HCT116 (cell line): ENCODE measurements around the gene FAM184A. TPM values are rescaled to one million over a fixed set of nuclear protein-coding genes. Genes with fewer than 3 reads are reported as not detected.

ENCODE experiments used
- ATAC-seq: fragments of 200-7000 bp; cut with Tn5 transposase; 2 replicates; pipeline ENCODE4 v1.9.1; 2020; ENCODE audit warnings: mild to moderate bottlenecking, moderate library complexity
- BruUV-seq: library from RNA; stranded (reverse); fragments of 400-500 nt; replicated peaks from 2 replicates; lab custom pipeline; 2021; lab: Mats Ljungman, UMichigan
- CTCF ChIA-PET: fragments of 300-600 bp; sonication (Branson Sonifier 250); formaldehyde crosslinking; loops from one replicate; lab custom pipeline; 2021; ENCODE audit warnings: antibody characterized with exemption; lab: Charles Lee
- POLR2A ChIA-PET: fragments of 300-600, 350-600 bp; sonication (Branson Sonifier 250); formaldehyde crosslinking; loops from one replicate; lab custom pipeline; 2021; ENCODE audit warnings: antibody characterized with exemption; lab: Charles Lee
- RAD21 ChIA-PET, 2 experiments: fragments of 300-600 bp; sonication (Branson Sonifier 250); formaldehyde crosslinking; loops; one replicate each; lab custom pipeline; 2023; ENCODE audit warnings: low total read pairs in 2 of 2; ENCODE audit not compliant: uncharacterized antibody in 2 of 2, unreplicated experiment in 2 of 2, low non-redundant PET in 1 of 2; lab: Charles Lee
- DNase-seq: peaks from one replicate; pipeline ENCODE4 v3.0.0-alpha.2; 2010; ENCODE audit warnings: low read depth, low spot score
- H2AFZ ChIP-seq: fragments of 200-600 bp; shearing (Covaris generic), sonication (generic); 2 replicates; pipeline ENCODE4 v1.6.1; 2017; ENCODE audit warnings: low read depth, mixed run types, mixed read lengths, antibody characterized with exemption, low read length; ENCODE audit not compliant: poor library complexity, severe bottlenecking
- H3K27ac ChIP-seq: 2 replicates; pipeline ENCODE4 v1.5.1; 2012; ENCODE audit warnings: low read depth, low read length
- H3K27me3 ChIP-seq: fragments of 200-600 bp; sonication (generic); 2 replicates; pipeline ENCODE4 v1.6.1; 2016; ENCODE audit warnings: mixed run types, low read length, mixed read lengths; ENCODE audit not compliant: insufficient read depth
- H3K36me3 ChIP-seq, 2 experiments: fragments of 200-500 bp in 1 of 2; fragments of 200-600 bp in 1 of 2; sonication (Bioruptor generic) in 1 of 2; sonication (generic) in 1 of 2; 2 replicates each; pipeline versions ENCODE4 v1.5.1 to v1.6.1; 2014 to 2016; ENCODE audit warnings: low read length in 2 of 2, inconsistent platforms in 1 of 2, mixed read lengths in 1 of 2, mixed run types in 1 of 2; ENCODE audit not compliant: insufficient read depth in 2 of 2, control insufficient read depth in 1 of 2
- H3K4me1 ChIP-seq, 2 experiments: fragments of 200-600 bp in 1 of 2; sonication (generic) in 1 of 2; 2 replicates each; pipeline versions ENCODE4 v1.5.1 to v1.6.1; 2012 to 2017; ENCODE audit warnings: low read length in 2 of 2, inconsistent platforms in 1 of 2, mild to moderate bottlenecking in 1 of 2, mixed read lengths in 1 of 2, mixed run types in 1 of 2, moderate library complexity in 1 of 2; ENCODE audit not compliant: insufficient read depth in 2 of 2, control insufficient read depth in 1 of 2
- H3K4me2 ChIP-seq: fragments of 200-600 bp; sonication (generic); 2 replicates; pipeline ENCODE4 v1.6.1; 2017; ENCODE audit warnings: mixed run types, low read length, mixed read lengths
- H3K4me3 ChIP-seq, 2 experiments: fragments of 200-600 bp in 1 of 2; sonication (generic) in 1 of 2; replicated peaks in 1 of 2; 2 replicates each; pipeline ENCODE4 v1.5.1; 2011 to 2016; ENCODE audit warnings: low read length in 2 of 2, control low read depth in 1 of 2, low read depth in 1 of 2, mild to moderate bottlenecking in 1 of 2, mixed read lengths in 1 of 2, mixed run types in 1 of 2
- H3K79me2 ChIP-seq: fragments of 200-600 bp; sonication (generic); 2 replicates; pipeline ENCODE4 v1.6.1; 2017; ENCODE audit warnings: mild to moderate bottlenecking, mixed run types, low read length, moderate library complexity, mixed read lengths; ENCODE audit not compliant: insufficient read depth
- H3K9ac ChIP-seq: fragments of 200-600 bp; sonication (generic); 2 replicates; pipeline ENCODE4 v1.6.1; 2016; ENCODE audit warnings: low read length, mixed read lengths
- H3K9me2 ChIP-seq: fragments of 200-600 bp; sonication (generic), shearing (Covaris generic); 2 replicates; pipeline ENCODE4 v1.6.1; 2017; ENCODE audit warnings: mixed run types, mild to moderate bottlenecking, moderate library complexity; ENCODE audit not compliant: insufficient read depth
- H3K9me3 ChIP-seq, 2 experiments: fragments of 200-500 bp in 1 of 2; fragments of 200-600 bp in 1 of 2; sonication (Bioruptor generic) in 1 of 2; sonication (generic) in 1 of 2; 2 replicates each; pipeline ENCODE4 v1.6.1; 2014 to 2017; ENCODE audit warnings: low read length in 2 of 2, mixed read lengths in 2 of 2, inconsistent platforms in 1 of 2, low read depth in 1 of 2, mild to moderate bottlenecking in 1 of 2, mixed run types in 1 of 2, moderate library complexity in 1 of 2; ENCODE audit not compliant: control insufficient read depth in 1 of 2, insufficient read depth in 1 of 2
- H4K20me1 ChIP-seq: fragments of 200-600 bp; sonication (generic), shearing (Covaris generic); 2 replicates; pipeline ENCODE4 v1.6.1; 2017; ENCODE audit warnings: mixed run types, mild to moderate bottlenecking, moderate library complexity; ENCODE audit not compliant: insufficient read depth
- CBX3 ChIP-seq: IDR thresholded peaks from 2 replicates; pipeline ENCODE4 v1.6.1; 2012; ENCODE audit warnings: low read depth
- CEBPB ChIP-seq: IDR thresholded peaks from 2 replicates; pipeline ENCODE4 v1.6.1; 2012; ENCODE audit warnings: low read depth
- EGR1 ChIP-seq: IDR thresholded peaks from 2 replicates; pipeline ENCODE4 v1.6.1; 2012; ENCODE audit warnings: low read depth
- ELF1 ChIP-seq: IDR thresholded peaks from 2 replicates; pipeline ENCODE4 v1.6.1; 2012; ENCODE audit warnings: low read depth, borderline replicate concordance
- EZH2phosphoT487 ChIP-seq: fragments of 200-600 bp; IDR thresholded peaks from 2 replicates; pipeline ENCODE4 v1.6.1; 2018; ENCODE audit warnings: antibody characterized with exemption, borderline replicate concordance
- FOSL1 ChIP-seq: IDR thresholded peaks from 2 replicates; pipeline ENCODE4 v1.6.1; 2012; ENCODE audit warnings: low read depth
- JUND ChIP-seq: IDR thresholded peaks from 2 replicates; pipeline ENCODE4 v1.6.1; 2012
- POLR2A ChIP-seq: IDR thresholded peaks from 2 replicates; pipeline ENCODE4 v1.7.0; 2011; ENCODE audit warnings: borderline replicate concordance; ENCODE audit not compliant: insufficient read depth, insufficient read length; ENCODE audit errors: extremely low read depth
- POLR2AphosphoS5 ChIP-seq: IDR thresholded peaks from 2 replicates; pipeline ENCODE4 v1.6.1; 2011; ENCODE audit warnings: mild to moderate bottlenecking, low read depth, low read length, moderate library complexity
- RAD21 ChIP-seq: IDR thresholded peaks from 2 replicates; pipeline ENCODE4 v1.6.1; 2012; ENCODE audit warnings: low read depth, mild to moderate bottlenecking
- SRF ChIP-seq: IDR thresholded peaks from 2 replicates; pipeline ENCODE4 v1.6.1; 2012; ENCODE audit warnings: low read depth
- TCF7L2 ChIP-seq: IDR thresholded peaks from 2 replicates; pipeline ENCODE4 v1.7.0; 2011; ENCODE audit warnings: borderline replicate concordance, inconsistent platforms; ENCODE audit not compliant: insufficient read depth, insufficient read length; ENCODE audit errors: extremely low read depth
- YY1 ChIP-seq: IDR thresholded peaks from 2 replicates; pipeline ENCODE4 v1.6.1; 2011; ENCODE audit warnings: low read length, low read depth, moderate library complexity, mild to moderate bottlenecking; ENCODE audit not compliant: insufficient replicate concordance; ENCODE audit errors: extremely low read depth
- ZFX ChIP-seq: fragments of 450-650 bp; IDR thresholded peaks from 2 replicates; pipeline ENCODE4 v1.6.1; 2017
- intact Hi-C: fragments of 100-400 bp; cut with micrococcal nuclease; formaldehyde crosslinking; loops from 2 replicates; pipeline ENCODE4 v1.10.0; 2022
- total RNA-seq: library from RNA; stranded (reverse); gene quantifications from one replicate; pipeline ENCODE4 v1.2.1, GENCODE V29; 2021; ENCODE audit not compliant: unreplicated experiment
- TF ChIP-seq, protein P1 (sequence below): IDR thresholded peaks from 2 replicates; pipeline ENCODE4 v1.6.1; 2012

Gene FAM184A
- total RNA-seq, 1 experiment from 2014 or later = 2.4 TPM

- ATAC-seq (no peak), DNase-seq (no peak)
- H3K27me3 ChIP-seq = no peaks in the 10 kb centered on the region
- TF ChIP-seq POLR2A = no peak
- TF ChIP-seq EGR1 = no peak
- TF ChIP-seq, protein P1, sequence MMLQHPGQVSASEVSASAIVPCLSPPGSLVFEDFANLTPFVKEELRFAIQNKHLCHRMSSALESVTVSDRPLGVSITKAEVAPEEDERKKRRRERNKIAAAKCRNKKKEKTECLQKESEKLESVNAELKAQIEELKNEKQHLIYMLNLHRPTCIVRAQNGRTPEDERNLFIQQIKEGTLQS = no peak
- TF ChIP-seq JUND = no peak
- TF ChIP-seq SRF = no peak
- no peak for TF ChIP-seq POLR2AphosphoS5
- no peak for TF ChIP-seq CEBPB
- no peak for TF ChIP-seq EZH2phosphoT487
- TF ChIP-seq CBX3 = no peak
- no peak for TF ChIP-seq FOSL1
- no peak overlapping the region for H3K4me3 ChIP-seq
- no peaks in the 10 kb centered on the region for H3K9me2 ChIP-seq
- H4K20me1 ChIP-seq = no peaks in the 10 kb centered on the region
- no peak overlapping the region for H3K4me2 ChIP-seq
- no peak overlapping the region for H3K9ac ChIP-seq
- intact Hi-C loops = no loop called here
- H3K4me1 ChIP-seq = peaks cover 0 to 7% of the 10 kb centered on the region in 2 experiments; a peak in 1 of 4 replicates
- H3K9me3 ChIP-seq = no peaks in the 10 kb centered on the region
- no peaks in the 10 kb centered on the region for H3K36me3 ChIP-seq
- ChIA-PET POLR2A (no interaction called here), RAD21 (no interaction called here), CTCF (no interaction called here)
- H2AFZ ChIP-seq = no peak overlapping the region
- no TSS peak for BruUV-seq
- H3K79me2 ChIP-seq = no peaks in the 10 kb centered on the region
- H3K27ac ChIP-seq = no peak overlapping the region
These were observed 138.8 kb downstream of the FAM184A start for GRCh38 chr6:118939683-118940082.

DNA sequence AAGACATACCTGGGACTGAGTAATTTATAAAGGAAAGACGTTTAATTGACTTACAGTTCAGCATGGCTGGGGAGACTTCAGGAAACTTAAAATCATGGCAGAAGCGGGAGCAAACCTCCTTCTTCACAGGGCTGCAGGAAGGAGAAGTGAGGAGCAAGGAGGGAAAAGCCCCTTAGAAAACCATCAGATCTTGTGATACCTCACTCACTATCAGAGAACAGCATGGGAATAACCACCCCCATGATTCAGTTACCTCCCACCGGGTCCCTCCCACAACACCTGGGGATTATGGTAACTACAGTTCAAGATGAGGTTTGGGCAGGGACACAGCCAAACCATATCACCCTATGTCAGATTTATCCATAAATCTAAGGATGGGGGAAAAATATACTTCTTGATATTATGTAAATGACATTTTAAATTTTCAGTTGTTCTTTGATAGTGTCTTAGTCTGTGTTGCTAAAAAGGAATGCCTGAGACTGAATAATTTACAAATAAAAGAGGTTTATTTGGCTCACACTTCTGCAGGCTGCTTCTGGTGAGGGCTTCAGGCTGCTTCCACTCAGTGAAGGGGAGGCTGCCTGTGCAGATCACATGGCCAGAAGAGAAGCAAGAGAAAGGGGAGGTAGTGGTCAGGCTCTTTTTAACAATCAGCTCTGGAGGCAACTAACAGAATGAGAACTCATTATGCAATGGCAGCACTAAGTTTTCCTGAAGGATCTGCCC, 142.3 kb downstream of the FAM184A start:
- intact Hi-C loops = loop anchor here (2.0 kb wide), 1 partner anchor 41 kb away; the partner anchor contains the start of gene ASF1A
- RAD21 ChIA-PET = no interaction called here
- DNase-seq (no peak), ATAC-seq (no peak)
- CTCF ChIA-PET = no interaction called here
- POLR2A ChIA-PET = no interaction called here
- TF ChIP-seq EGR1 (no peak), POLR2A (no peak), RAD21 (no peak), YY1 (no peak), ZFX (no peak), CBX3 (no peak), ELF1 (no peak), POLR2AphosphoS5 (no peak), TCF7L2 (no peak)
- Histone ChIP-seq H3K27ac (no peak overlapping the region), H3K79me2 (peaks cover 18% of the 10 kb centered on the region), H3K9me2 (no peaks in the 10 kb centered on the region), H3K9ac (no peak overlapping the region), H3K4me1 (peaks cover 4 to 12% of the 10 kb centered on the region in 2 experiments; a peak in 3 of 4 replicates), H4K20me1 (no peaks in the 10 kb centered on the region), H3K9me3 (no peaks in the 10 kb centered on the region), H3K4me3 (peak overlapping the region in 1 of 2 experiments; percentile 92; a peak in 2 of 4 replicates), H3K36me3 (0 out of 4 replicates have a peak, but pooled peaks cover 0 to 3% of the 10 kb centered on the region in 2 experiments), H3K4me2 (peak overlapping the region; percentile 97), H3K27me3 (no peaks in the 10 kb centered on the region), H2AFZ (no peak overlapping the region)
- BruUV-seq = no TSS peak
